HG02610 (cell line): ENCODE measurements around the gene TLE7.

ENCODE experiments used
- ATAC-seq: cut with Tn5 transposase; IDR thresholded peaks from one replicate; pipeline ENCODE4 v1.9.1; 2021; ENCODE audit warnings: mild to moderate bottlenecking, moderate library complexity; ENCODE audit not compliant: unreplicated experiment

TLE7 gene

DNA sequence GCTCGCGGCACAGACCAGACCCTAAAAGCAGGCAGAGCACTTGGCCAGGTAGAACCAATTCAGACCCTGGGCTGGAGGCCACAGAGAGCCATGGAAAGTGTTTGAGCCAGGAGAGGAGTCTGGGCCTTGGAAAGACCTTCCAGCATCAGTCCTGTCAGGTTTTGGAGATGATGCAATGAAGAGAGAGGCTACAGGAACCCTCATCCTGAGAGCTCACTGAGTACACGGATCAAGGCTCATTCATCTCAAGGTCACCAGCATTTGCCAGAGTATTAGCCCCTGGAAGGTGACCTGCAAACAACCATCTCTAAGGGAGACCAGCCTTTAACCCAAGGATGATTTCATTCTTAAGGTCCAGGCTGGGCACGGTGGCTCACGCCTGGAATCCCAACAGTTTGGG is 27.8 kb downstream of the TLE7 start:
- no peak for ATAC-seq

DNA sequence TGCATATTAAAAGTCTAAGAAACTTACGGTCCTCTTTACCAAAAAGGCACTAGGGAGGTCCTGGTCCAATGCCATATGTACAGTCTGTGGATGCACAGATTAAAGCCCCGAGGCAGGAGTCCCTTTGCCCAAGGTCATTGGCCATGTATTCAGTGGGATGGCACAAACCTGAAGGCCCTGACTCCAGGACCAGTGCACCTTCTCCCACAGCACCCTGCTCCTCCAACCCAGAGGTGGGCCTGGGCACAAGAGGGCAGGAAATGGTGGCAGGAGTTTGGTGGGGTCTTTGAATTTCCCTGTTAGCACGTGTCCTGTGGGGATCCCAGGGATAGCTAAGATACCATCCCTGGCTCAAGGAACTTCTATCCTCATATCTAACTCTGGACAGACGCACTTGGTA is 28.5 kb downstream of the TLE7 start:
- ATAC-seq = no peak

DNA sequence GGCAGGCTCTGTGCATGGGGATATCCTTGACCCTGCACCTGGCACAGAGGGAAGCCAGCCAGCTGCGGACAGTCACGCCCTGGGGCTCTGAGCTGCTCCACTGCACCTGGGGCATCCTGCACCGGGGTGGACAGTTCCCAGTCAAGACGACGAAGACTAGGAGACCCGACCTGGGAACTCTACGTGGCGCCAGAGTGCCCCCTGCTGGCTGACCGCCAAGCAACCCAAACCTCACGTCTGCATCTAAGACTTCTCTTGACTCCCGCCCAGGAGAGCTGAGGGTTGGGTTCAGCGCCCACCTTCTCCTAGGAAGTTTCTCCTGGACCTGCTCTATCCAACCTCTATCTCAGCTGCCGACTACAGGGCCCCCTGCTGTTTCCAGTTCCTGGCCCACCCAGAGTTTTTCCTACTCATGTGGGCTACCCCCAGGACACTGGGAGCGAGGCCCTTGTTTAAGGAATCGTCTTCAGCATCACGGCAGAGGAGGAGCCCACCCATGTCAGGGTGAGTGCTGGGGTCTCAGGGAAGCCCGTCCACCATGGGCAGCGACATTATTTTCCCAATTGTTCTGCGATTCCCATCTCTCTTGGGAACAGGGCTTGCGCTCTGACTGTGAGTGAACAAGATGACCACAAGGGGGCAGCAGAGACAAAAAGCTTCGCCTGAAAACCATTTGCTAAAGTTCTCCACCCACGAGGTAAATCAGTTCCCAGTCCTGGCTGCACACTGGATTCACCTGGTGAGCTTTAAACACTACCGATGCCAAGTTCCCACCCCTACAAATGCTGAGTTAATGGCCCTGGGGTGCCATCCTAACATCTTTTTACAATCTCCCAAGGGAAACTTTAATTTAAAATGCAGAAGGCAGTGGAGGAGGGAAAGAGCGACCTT is 29.3 kb downstream of the TLE7 start:
- no peak for ATAC-seq

DNA sequence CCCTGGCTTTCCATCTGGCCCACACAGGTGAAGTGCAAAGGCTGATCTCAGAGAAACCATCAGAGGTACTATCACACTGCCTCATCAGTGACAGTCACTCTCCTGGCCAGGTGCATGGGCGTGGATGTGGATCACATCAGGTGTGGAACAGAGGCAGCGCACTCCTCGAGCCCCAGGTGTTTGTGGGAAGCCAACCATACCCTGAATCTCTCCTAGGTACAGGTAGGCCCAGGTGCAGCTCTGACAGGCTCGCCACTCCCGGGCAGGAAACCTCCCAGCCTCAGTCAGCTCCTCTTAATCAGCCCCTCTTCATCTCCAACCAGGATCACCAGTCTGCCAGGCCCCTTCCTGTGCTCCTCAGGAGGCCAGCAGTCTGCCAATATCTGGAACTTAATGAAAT is 31.7 kb downstream of the TLE7 start:
- no peak for ATAC-seq

DNA sequence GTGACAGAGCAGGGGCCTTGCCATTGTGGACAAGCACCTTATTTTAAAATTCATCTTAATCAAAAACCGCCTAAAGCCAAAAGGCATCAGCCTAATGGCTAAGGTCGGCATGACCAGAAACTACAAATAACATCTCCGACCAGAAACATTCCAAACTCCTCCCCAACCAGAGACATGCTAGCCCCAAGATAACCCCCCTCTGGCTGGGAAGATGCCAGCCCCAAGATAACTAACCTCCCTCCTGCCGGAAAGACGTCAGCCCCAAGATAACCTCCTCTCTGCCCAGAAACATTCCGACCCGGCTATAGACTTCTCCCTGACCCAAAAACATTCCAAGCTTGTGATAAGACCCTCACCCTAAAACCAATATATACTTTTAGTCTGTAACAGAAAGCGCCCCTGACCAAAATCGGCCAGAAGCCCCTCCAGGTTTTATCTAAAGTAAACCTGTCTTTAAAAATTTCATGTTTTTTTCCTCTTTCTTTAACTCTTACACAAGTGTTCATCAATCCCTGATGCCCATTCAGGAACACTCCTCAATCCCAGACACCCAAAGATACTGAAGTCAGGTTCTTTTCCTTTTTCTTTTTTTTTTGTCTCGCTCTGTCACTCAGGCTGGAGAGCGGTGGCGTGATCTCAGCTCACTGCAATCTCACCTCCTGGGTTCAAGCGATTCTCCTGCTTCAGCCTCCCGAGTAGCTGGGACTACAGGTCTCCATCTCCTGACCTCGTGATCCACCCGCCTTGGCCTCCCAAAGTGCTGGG is 32.7 kb downstream of the TLE7 start:
- ATAC-seq = no peak

DNA sequence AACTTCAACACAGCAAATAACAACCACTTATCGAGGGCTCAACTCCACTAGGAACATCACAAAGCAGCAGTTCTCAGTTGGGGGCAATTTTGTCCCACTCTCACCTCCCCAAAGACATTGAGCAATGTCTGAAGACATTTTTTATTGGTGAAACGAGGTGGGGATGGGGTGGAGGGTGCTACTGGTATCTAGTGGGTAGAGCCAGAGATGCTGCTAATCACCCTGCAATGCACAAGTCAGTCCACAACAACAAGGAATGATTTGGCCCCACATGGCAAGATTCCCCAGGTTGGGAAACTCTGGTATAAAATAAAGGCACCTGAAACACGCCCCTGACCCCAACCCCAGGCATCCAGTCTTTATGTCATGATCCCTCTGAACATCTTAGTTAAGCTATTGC is 33.3 kb downstream of the TLE7 start:
- no peak for ATAC-seq

DNA sequence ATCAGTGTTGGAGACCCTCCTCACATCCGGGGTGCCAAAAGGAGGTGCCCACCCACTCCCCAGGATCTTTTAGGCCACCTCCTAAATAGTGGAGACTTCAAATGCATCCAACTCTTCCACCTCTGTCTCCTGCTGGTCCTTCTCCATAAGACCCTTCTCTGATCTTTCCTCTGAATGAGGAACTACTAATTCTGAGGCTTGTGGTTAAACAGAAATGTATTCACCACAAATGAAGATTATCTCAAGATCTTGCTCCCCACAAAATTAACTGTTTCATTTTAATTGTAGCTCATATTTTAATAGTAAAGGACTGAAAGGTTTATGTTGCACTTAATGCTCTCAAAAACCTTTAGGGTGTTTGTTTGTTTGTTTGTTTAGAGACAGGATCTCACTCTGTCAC is 34.1 kb downstream of the TLE7 start:
- ATAC-seq = no peak

DNA sequence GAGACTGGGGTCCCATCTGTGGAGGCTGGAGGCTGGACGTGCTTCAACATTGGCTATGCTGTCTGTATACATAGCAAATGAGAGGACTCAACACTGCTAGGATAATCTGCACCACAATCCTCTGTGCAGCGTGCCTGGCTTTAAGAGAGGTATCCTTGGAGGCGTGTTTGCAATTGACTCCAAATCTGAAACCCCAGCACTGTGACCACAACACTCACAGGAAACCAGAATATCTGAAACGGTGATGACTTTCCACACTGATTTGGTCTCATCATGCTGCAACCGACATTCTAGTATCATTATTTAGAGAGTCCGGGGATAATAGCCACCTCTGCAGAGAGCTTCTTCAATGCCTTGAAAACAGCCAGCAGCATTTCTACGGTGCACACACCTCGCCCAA is 35.1 kb downstream of the TLE7 start:
- ATAC-seq = no peak

DNA sequence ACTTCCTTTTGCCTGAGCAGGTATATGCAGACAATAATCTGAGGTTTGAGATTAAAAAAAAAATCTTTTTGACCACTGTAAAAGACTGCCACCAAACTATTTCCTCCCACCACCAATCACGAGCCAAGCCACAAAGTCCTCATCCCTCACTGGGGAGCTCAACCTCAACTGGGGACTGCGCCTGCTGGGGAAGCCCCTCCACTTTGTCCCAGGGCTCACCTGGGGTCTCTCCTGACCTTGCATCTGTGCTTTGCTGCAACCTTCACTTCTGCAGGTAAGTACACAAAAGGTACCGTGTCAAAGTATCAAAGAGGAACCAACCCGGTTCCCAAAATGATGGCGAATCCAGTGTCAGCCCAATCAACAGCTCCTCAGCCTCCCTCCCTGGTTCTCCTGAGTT is 35.5 kb downstream of the TLE7 start:
- no peak for ATAC-seq

DNA sequence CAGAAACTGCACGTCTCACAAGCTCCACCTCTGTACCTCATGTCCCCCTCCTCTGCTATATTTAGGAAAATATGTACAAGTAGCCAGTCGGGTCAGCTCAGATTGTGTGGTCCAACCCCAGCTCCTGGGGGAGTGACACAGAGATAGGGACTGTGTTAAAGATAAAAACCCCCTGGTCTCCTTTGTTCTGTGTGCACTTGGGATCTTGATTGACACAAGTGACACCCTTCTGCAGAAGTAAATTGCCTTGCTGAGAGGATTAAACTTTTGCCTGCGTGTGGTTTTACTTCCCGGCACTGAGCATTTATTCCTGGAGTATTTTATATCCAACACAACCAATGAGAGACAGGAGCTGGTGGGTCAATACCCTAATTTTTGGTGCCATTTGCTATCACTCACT is 37.5 kb downstream of the TLE7 start:
- no peak for ATAC-seq

DNA sequence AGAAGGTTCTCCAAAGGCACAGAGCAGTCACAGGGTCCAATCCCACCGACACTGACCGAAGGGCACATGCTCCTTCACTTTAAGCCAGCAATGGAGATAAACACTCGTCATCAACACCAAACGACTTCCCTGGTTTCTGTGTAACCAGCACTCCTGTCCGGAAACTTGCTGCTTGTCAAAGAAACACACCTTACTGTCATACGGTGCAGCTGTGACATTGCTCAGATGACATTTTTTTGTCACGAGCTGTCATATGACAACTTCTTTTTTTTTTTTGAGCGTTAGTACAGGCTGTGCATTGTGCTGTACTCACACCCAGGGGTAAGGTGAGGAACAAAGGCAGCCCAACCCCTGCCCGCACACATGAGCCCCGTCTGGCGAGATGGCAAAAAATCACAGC is 39.2 kb downstream of the TLE7 start:
- ATAC-seq = no peak

DNA sequence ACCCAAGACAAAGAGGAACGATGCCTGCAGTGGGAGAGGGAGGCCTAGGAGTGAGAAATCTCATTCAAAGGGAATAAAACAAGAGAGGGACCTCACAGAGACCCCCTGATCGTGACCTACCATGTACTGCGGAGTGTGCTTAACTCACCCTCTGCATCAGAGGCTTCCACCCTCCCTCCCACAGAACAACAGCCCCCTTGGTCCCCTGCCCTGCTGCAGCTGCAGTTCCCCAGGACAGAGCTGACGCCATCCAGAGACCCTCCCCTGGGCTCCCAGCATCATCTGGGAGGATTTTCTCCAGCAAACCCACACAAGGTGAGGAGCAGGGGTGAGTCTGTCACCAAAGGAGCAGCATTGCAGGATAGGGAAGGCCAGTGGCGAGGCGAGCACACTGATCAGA is 39.8 kb downstream of the TLE7 start:
- ATAC-seq = no peak

DNA sequence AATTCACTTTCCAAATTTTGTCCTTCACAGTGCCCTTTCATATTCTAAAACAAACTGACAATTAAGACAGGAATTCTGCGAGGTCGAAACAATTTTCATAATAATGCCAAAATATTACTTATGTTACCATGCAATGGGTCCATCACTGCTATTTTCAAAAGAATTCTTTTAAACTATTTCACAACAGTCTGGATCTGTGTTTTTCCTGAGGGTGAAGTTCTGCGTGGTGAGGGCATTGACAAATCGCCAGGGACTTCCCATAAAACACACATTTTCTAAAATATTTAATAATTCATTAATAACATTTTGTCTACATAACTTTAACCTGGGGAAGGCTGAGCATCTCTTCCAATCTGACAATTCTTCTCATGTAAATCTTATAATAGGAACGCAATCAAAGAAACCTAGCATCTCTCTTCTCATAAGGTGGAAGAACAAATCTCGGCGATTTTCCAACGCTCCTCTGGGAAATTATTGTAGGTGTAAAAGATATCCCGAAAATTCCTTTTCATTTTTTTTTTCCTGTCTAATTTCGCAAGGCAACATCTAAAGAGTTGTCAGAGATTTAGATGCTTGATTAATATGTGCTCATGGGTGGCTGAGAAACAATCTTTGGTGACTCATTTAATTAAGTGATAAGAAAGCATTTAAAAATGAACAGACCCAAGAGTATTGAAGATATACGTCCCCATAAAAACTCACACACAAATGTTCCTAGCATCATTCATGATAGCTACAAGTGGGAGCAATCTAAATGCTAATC is 41.9 kb downstream of the TLE7 start:
- ATAC-seq = no peak

DNA sequence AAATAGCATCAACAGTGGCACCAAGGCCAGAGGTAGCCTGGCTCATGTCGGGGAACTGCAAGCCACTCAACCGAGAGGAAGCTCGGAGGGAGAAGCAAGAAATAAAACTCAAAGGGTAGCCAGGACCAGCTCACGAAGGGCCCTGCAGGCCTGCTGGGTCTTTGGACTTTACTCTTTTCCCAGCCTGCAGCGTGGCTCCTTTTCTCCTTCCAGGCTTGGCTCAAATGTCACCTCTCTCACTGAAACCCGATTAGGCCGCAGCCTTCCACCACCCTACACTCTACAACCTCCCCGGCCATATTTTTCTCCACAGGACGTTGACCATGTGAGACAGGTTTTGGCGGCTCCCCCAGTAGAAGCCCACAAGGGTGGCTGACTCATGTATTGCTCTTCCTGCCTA is 45.3 kb downstream of the TLE7 start:
- no peak for ATAC-seq

DNA sequence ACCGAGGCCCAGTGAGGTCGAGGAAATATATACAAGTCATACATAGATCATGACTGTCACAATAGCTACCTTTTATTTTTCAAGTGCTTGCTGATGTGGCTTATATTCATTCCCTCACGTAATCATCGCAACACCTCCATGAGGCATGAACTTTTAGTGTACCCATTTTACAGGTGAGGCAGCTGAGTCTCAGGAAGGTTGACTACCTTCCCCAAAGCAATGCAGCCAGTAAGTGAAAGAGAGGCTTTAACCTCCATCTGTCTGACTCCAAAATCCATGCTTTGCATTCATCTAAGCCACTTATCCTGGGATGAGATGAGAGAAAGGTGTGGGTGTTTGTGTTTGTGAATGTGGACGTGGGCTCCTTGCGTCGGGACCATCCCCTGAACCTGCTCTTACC is 52.5 kb downstream of the TLE7 start:
- no peak for ATAC-seq

DNA sequence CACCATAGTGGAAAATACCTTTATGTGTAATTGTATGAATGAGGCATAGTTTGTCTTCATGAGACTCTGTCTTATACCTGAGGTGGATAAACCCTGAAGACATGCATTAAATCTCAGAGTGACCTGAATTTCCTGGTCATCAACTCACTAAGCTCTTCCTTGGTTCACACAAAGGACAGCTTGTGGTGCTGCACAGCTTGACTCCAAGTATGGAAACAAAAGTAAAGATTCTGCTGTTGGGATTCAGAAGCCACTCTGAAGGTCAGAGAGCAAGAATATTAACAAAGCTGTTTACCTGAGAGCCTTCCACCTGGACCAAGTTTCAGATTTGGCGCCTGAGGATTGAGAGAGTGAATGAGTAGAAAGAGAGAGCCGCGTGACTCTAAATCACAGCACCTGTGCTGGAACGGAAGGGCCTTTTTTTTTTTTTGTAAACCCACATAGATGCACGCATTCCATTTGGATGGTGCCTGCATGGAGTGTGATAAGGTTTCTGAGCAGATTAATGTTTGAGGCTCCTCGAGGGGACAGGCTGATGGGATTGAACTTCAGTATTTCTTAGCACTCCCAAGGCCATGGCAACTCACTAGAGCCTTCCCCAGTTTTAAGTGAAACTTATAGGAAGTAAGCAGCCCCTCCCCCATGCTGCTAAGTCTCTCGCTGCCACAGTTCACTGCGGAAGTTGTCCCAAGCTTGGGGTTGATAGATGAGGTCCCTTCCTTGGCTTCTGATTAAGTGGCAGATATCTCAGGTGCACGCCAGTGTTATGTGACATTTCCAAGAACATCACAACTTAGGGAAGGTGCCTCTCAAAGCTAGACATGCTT is 54.6 kb downstream of the TLE7 start:
- ATAC-seq = no peak

DNA sequence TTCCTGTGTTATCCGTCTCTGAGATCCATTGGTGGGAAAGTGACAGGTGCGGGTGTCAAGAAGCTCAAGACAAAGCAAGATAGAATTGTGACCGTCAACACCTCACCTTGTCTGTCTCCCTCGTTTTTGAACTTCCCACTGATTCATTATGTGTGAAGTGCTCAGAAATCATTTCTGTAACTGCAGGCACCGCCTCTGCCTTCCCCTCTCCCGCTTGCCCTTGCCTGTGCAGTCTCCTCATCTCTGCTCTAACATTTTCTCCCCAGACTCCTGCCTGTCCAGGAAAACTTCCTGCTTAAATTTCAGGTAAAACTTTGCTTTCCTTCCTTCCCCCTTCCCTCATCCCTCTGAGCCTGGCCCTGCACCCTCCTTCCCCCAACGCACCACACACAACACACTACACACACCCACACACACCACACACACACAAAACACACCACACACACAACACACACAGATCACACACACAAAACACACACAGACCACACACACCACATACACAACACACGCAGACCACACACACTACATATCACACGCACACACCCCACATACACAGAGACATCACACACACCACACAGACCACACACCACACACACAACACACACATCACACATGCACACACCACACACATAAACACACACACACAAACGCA is 57.7 kb downstream of the TLE7 start:
- no peak for ATAC-seq

DNA sequence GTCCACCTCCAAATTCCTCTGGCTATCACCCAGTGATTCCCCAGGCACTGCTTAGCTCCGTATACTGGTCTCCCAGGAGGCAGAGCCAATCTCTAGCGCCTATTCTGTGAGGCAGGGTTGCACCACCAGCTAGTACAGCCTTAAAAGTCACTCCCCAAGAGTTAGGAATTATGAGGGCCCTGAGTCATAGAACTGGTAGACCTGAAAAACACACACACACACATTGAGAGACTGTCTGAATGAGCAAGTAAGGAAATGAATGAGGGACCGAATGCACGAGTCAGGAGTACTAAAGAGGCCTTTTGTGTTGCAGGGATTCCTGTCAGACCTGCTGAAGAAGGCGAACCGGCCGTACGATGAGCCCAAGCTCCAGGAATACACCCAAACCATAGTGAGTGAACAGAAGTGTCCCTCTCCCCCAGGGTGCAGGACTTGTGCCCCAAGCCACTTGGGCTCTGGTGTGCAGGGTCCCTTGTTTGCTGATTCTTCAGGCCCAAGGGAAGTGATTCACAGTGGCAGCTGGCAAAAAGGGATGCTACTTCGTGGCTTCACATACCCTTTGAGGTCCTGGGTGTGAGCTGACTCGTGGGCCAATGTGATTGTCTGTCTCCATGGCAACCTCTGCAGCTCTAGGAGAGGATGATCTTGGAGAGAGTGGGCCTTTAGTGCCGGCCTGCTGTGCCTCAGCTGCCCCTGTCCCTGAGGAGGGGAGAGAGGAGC is 58.6 kb downstream of the TLE7 start:
- ATAC-seq = no peak

DNA sequence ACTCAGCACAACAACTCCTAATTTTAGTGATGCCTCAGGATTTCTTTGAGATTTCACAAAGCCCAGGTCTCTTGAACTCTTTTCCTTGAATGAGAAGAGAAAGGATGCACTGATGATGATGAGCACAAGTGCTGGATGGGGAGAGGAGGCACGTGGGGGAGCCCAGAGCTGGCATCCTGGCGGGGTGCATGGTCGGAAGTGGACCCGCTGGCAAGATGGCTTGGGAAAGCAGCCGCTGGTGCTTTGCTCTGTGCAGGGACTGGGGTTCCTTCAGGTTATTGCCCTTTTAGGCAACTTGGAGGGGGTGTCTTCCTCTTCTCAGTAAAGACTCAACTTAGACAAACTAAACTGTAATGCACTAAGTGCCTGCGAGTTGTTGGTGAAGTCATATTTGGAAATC is 61.0 kb downstream of the TLE7 start:
- ATAC-seq = no peak
